DOHH2 (cell line): ENCODE results near the gene SLC7A6.

Experiments
- H3F3A ChIP-seq: fragments of 200-600 bp; sonication (generic), shearing (Covaris generic); 2 replicates; pipeline ENCODE4 v1.6.0; 2016; ENCODE audit warnings: antibody characterized with exemption, mild to moderate bottlenecking; ENCODE audit not compliant: control insufficient read depth, insufficient read depth
- H3K27ac ChIP-seq: fragments of 200-600 bp; sonication (generic); 2 replicates; pipeline ENCODE4 v1.5.1; 2014; ENCODE audit warnings: low read depth, mild to moderate bottlenecking, low read length, moderate library complexity
- H3K27me3 ChIP-seq: fragments of 200-600 bp; sonication (generic); 2 replicates; pipeline ENCODE4 v1.6.1; 2014; ENCODE audit warnings: mild to moderate bottlenecking, low read length, mixed read lengths; ENCODE audit not compliant: control insufficient read depth
- H3K36me3 ChIP-seq: fragments of 200-600 bp; sonication (generic); 2 replicates; pipeline ENCODE4 v1.6.1; 2014; ENCODE audit warnings: mild to moderate bottlenecking, low read length, moderate library complexity, mixed read lengths; ENCODE audit not compliant: control insufficient read depth
- H3K4me1 ChIP-seq: fragments of 200-600 bp; sonication (generic); 2 replicates; pipeline ENCODE4 v1.6.1; 2014; ENCODE audit warnings: mild to moderate bottlenecking, low read length, mixed read lengths; ENCODE audit not compliant: control insufficient read depth
- H3K4me2 ChIP-seq: fragments of 200-600 bp; sonication (generic); 2 replicates; pipeline ENCODE4 v1.6.0; 2014; ENCODE audit warnings: mild to moderate bottlenecking, low read length, moderate library complexity
- H3K4me3 ChIP-seq: fragments of 200-600 bp; sonication (generic); 2 replicates; pipeline ENCODE4 v1.5.1; 2014; ENCODE audit warnings: mild to moderate bottlenecking, low read length, mixed read lengths
- H3K79me2 ChIP-seq: fragments of 200-600 bp; sonication (generic); 2 replicates; pipeline ENCODE4 v1.6.1; 2014; ENCODE audit warnings: mild to moderate bottlenecking, low read length, mixed read lengths; ENCODE audit not compliant: control insufficient read depth
- H3K9me2 ChIP-seq: fragments of 200-600 bp; sonication (generic); replicated peaks from 2 replicates; pipeline ENCODE4 v1.6.1; 2014; ENCODE audit warnings: mild to moderate bottlenecking, low read length, mixed read lengths; ENCODE audit not compliant: control insufficient read depth
- H3K9me3 ChIP-seq: fragments of 200-600 bp; sonication (generic); 2 replicates; pipeline ENCODE4 v1.6.1; 2014; ENCODE audit warnings: antibody characterized with exemption, low read length, mixed read lengths; ENCODE audit not compliant: control insufficient read depth, insufficient read depth
- H4K20me1 ChIP-seq: fragments of 200-600 bp; sonication (generic); 2 replicates; pipeline ENCODE4 v1.6.0; 2014; ENCODE audit warnings: low read depth, mild to moderate bottlenecking, antibody characterized with exemption, low read length, moderate library complexity; ENCODE audit not compliant: control insufficient read depth, insufficient read depth
- CTCF ChIP-seq: fragments of 200-600 bp; sonication (generic); IDR thresholded peaks from one replicate; pipeline ENCODE4 v1.5.1; 2014; ENCODE audit warnings: antibody characterized with exemption, mild to moderate bottlenecking, low read depth, low read length; ENCODE audit not compliant: poor library complexity, severe bottlenecking
- EZH2phosphoT487 ChIP-seq: fragments of 200-600 bp; sonication (generic); IDR thresholded peaks from 2 replicates; pipeline ENCODE4 v1.6.1; 2017; ENCODE audit warnings: borderline replicate concordance, mild to moderate bottlenecking, antibody characterized with exemption, low read length, moderate library complexity, mixed read lengths

The SLC7A6 gene

GRCh38 chr16:68264128-68265077 is at the start of gene SLC7A6:
Gene SLC7A6, plus strand, starts transcription at chr16:68264526. Its CDS starts 10,201 bp downstream, at chr16:68274727.
- no peaks in the 10 kb centered on the region for H3K9me2 ChIP-seq
- H3K27me3 ChIP-seq: no peaks in the 10 kb centered on the region
- peaks cover 25% of the 10 kb centered on the region for H3K36me3 ChIP-seq
- peaks cover 20% of the 10 kb centered on the region for H3K4me1 ChIP-seq
- peak within 1 kb of the TSS; percentile 62 for H3K27ac ChIP-seq
- TF ChIP-seq EZH2phosphoT487: no peak
- TF ChIP-seq CTCF: peak; percentile 87
- H3K79me2 ChIP-seq: peaks cover 60% of the 10 kb centered on the region
- peak within 1 kb of the TSS; percentile 86 for H3K4me2 ChIP-seq
- no peaks in the 10 kb centered on the region for H4K20me1 ChIP-seq
- H3F3A ChIP-seq: 0 out of 2 replicates have a peak, but pooled peaks cover 4% of the 10 kb centered on the region
- no peaks in the 10 kb centered on the region for H3K9me3 ChIP-seq
- peak within 1 kb of the TSS; percentile 87 for H3K4me3 ChIP-seq

GRCh38 chr16:68214726-68215125 is 49.6 kb upstream of the SLC7A6 start:
- Histone ChIP-seq H3K9me2 (no peaks in the 10 kb centered on the region), H3K4me3 (no peak overlapping the region), H3K4me2 (no peak overlapping the region), H4K20me1 (no peaks in the 10 kb centered on the region), H3K27ac (no peak overlapping the region), H3K4me1 (peaks cover 3% of the 10 kb centered on the region; the same call in 1 of the 2 replicates), H3K9me3 (no peaks in the 10 kb centered on the region), H3K27me3 (no peaks in the 10 kb centered on the region), H3F3A (peaks cover 2% of the 10 kb centered on the region; the same call in 1 of the 2 replicates), H3K36me3 (no peaks in the 10 kb centered on the region; the same call in 1 of the 2 replicates), H3K79me2 (0 out of 2 replicates have a peak, but pooled peaks cover under 1% of the 10 kb centered on the region)
- TF ChIP-seq CTCF: no peak
- no peak for TF ChIP-seq EZH2phosphoT487

- TF ChIP-seq EZH2phosphoT487 (no peak), CTCF (no peak)
- no peaks in the 10 kb centered on the region for H4K20me1 ChIP-seq
- no peak overlapping the region for H3K4me2 ChIP-seq
- H3K36me3 ChIP-seq: no peaks in the 10 kb centered on the region; the same call in 1 of the 2 replicates
- peaks cover 3% of the 10 kb centered on the region; the same call in 1 of the 2 replicates for H3K4me1 ChIP-seq
- H3K27me3 ChIP-seq: no peaks in the 10 kb centered on the region
- H3F3A ChIP-seq: peaks cover 2% of the 10 kb centered on the region; the same call in 1 of the 2 replicates
- H3K9me3 ChIP-seq: no peaks in the 10 kb centered on the region
- H3K4me3 ChIP-seq: no peak overlapping the region
- no peaks in the 10 kb centered on the region for H3K79me2 ChIP-seq
- no peak overlapping the region for H3K27ac ChIP-seq
- no peaks in the 10 kb centered on the region for H3K9me2 ChIP-seq
Measured at GRCh38 chr16:68215302-68215701, 49.0 kb upstream of the SLC7A6 start.
